Measurements from ENCODE around the gene TMEM25.
"Not testable (repeated sequence)": the region's sequence is repeated elsewhere in the genome, so short reads cannot be mapped to it uniquely, and the experiment has no call there.

Gene TMEM25

GRCh38 chr11:118532091-118532490 is 1.1 kb downstream of the TMEM25 start:
- DNase-seq (ENCODE audit: low read depth, low spot score): no peak

- no peak for DNase-seq (ENCODE audit: low read depth, low spot score)
Observed at GRCh38 chr11:118532852-118533768, 2.1 kb downstream of the TMEM25 start.

- DNase-seq (ENCODE audit: low read depth, low spot score): no peak
Observed at GRCh38 chr11:118533769-118534729, 3.1 kb downstream of the TMEM25 start.

GRCh38 chr11:118535261-118535660 is 4.3 kb downstream of the TMEM25 start:
- no peak for DNase-seq (ENCODE audit: low read depth, low spot score)

GRCh38 chr11:118536726-118537125 is 5.7 kb downstream of the TMEM25 start:
- no peak for DNase-seq (ENCODE audit: low read depth, low spot score)

GRCh38 chr11:118537409-118537980 is 6.5 kb downstream of the TMEM25 start:
- DNase-seq (ENCODE audit: low read depth, low spot score): no peak

- no peak for DNase-seq (ENCODE audit: low read depth, low spot score)
Observed at GRCh38 chr11:118544010-118544646, 13.1 kb downstream of the TMEM25 start.

GRCh38 chr11:118544647-118545010 is 13.6 kb downstream of the TMEM25 start:
- DNase-seq (ENCODE audit: low read depth, low spot score): no peak

- DNase-seq (ENCODE audit: low read depth, low spot score): no peak
Observed at GRCh38 chr11:118545533-118545932, 14.5 kb downstream of the TMEM25 start.

GRCh38 chr11:118547132-118547531 is 16.1 kb downstream of the TMEM25 start:
- DNase-seq (ENCODE audit: low read depth, low spot score): no peak

GRCh38 chr11:118552341-118552740 is 21.3 kb downstream of the TMEM25 start:
- no peak for DNase-seq (ENCODE audit: low read depth, low spot score)

- no peak for DNase-seq (ENCODE audit: low read depth, low spot score)
Observed at GRCh38 chr11:118560806-118561205, 29.8 kb downstream of the TMEM25 start.

GRCh38 chr11:118565051-118565450 is 34.1 kb downstream of the TMEM25 start:
- peak; percentile 11 for DNase-seq (ENCODE audit: low read depth, low spot score)

GRCh38 chr11:118569670-118570069 is 38.7 kb downstream of the TMEM25 start:
- DNase-seq (ENCODE audit: low read depth, low spot score): no peak

GRCh38 chr11:118570787-118571186 is 39.8 kb downstream of the TMEM25 start:
- no peak for DNase-seq (ENCODE audit: low read depth, low spot score)

- DNase-seq (ENCODE audit: low read depth, low spot score): not testable (repeated sequence)
Observed at GRCh38 chr11:118571701-118572060, 40.7 kb downstream of the TMEM25 start.

- DNase-seq (ENCODE audit: low read depth, low spot score): peak; percentile 90
Observed at GRCh38 chr11:118572061-118572980, 41.3 kb downstream of the TMEM25 start, which contains the start of gene ARCN1. ARCN1 (plus strand) TSS chr11:118572409; CDS start chr11:118572548, 139 bp downstream.

- DNase-seq (ENCODE audit: low read depth, low spot score): peak; percentile 49
Observed at GRCh38 chr11:118572981-118573550, 42.1 kb downstream of the TMEM25 start.

GRCh38 chr11:118574636-118575035 is 43.6 kb downstream of the TMEM25 start:
- DNase-seq (ENCODE audit: low read depth, low spot score): no peak

- not testable (repeated sequence) for DNase-seq (ENCODE audit: low read depth, low spot score)
Observed at GRCh38 chr11:118577995-118578394, 47.0 kb downstream of the TMEM25 start.

All from astrocyte of the hippocampus (primary cell).